IMR-90 (cell line): ENCODE results near the gene GUCY2C. TPM values are rescaled to one million over a fixed set of nuclear protein-coding genes. Genes with fewer than 3 reads are reported as not detected.

ENCODE experiments used
- ATAC-seq: fragments of 200-7000 bp; cut with Tn5 transposase; 2 replicates; pipeline ENCODE4 v1.9.1; 2020; ENCODE audit warnings: low read depth, mild to moderate bottlenecking, moderate library complexity
- BruUV-seq: library from RNA; stranded (reverse); fragments of 400-500 nt; replicated peaks from 2 replicates; lab custom pipeline; 2021; lab: Mats Ljungman, UMichigan
- CTCF ChIA-PET: fragments of 300-600 bp; formaldehyde crosslinking; extraction: SDS; loops from one replicate; lab custom pipeline; 2021; ENCODE audit warnings: antibody characterized with exemption; lab: Yijun Ruan, JAX
- POLR2A ChIA-PET: fragments of 300-600 bp; sonication (Branson Sonifier 250); formaldehyde crosslinking; loops from one replicate; lab custom pipeline; 2022; ENCODE audit warnings: antibody characterized with exemption; ENCODE audit not compliant: unreplicated experiment; lab: Charles Lee
- DNase-seq: peaks from one replicate; pipeline ENCODE4 v3.0.0; 2013
- H2AFZ ChIP-seq: replicated peaks from 2 replicates; pipeline ENCODE3; 2013; ENCODE audit warnings: low read length, mild to moderate bottlenecking; ENCODE audit not compliant: poor library complexity
- H2AK5ac ChIP-seq: 2 replicates; pipeline ENCODE4 v1.6.1; 2013; ENCODE audit warnings: low read depth, low read length, inconsistent platforms
- H2AK9ac ChIP-seq: replicated peaks from 2 replicates; pipeline ENCODE3; 2013; ENCODE audit warnings: mild to moderate bottlenecking, low read depth, low read length, moderate library complexity; ENCODE audit not compliant: poor library complexity
- H2BK120ac ChIP-seq: 2 replicates; pipeline ENCODE4 v1.6.1; 2013; ENCODE audit warnings: low read depth, low read length, inconsistent platforms
- H2BK15ac ChIP-seq: 3 replicates; pipeline ENCODE4 v1.6.1; 2013; ENCODE audit warnings: low read depth, low read length, inconsistent platforms
- H2BK20ac ChIP-seq: 2 replicates; pipeline ENCODE4 v1.6.1; 2013; ENCODE audit warnings: low read depth, mild to moderate bottlenecking, inconsistent platforms, low read length, moderate library complexity
- H2BK5ac ChIP-seq: 2 replicates; pipeline ENCODE4 v1.6.1; 2013; ENCODE audit warnings: mild to moderate bottlenecking, low read depth, low read length, inconsistent platforms; ENCODE audit not compliant: poor library complexity, severe bottlenecking
- H3K14ac ChIP-seq: replicated peaks from 2 replicates; pipeline ENCODE4 v1.6.1; 2013; ENCODE audit warnings: low read depth, low read length, inconsistent platforms
- H3K18ac ChIP-seq: 2 replicates; pipeline ENCODE4 v1.6.1; 2013; ENCODE audit warnings: low read depth, low read length, control low read depth
- H3K23ac ChIP-seq: 2 replicates; pipeline ENCODE4 v1.6.1; 2013; ENCODE audit warnings: low read depth, low read length, inconsistent platforms
- H3K27ac ChIP-seq: 2 replicates; pipeline ENCODE4 v1.5.1; 2013; ENCODE audit warnings: mild to moderate bottlenecking, control low read depth, low read length; ENCODE audit not compliant: insufficient read depth
- H3K27me3 ChIP-seq: 2 replicates; pipeline ENCODE4 v1.6.1; 2013; ENCODE audit warnings: low read length; ENCODE audit not compliant: control insufficient read depth, insufficient read depth
- H3K36me3 ChIP-seq: 2 replicates; pipeline ENCODE4 v1.6.1; 2013; ENCODE audit warnings: low read length, mixed read lengths; ENCODE audit not compliant: control insufficient read depth, insufficient read depth
- H3K4ac ChIP-seq: 2 replicates; pipeline ENCODE4 v1.6.1; 2013; ENCODE audit warnings: low read depth, low read length, inconsistent platforms
- H3K4me1 ChIP-seq: 2 replicates; pipeline ENCODE4 v1.6.1; 2013; ENCODE audit warnings: low read length, mixed read lengths; ENCODE audit not compliant: control insufficient read depth, insufficient read depth
- H3K4me2 ChIP-seq: 2 replicates; pipeline ENCODE4 v1.6.1; 2013; ENCODE audit warnings: low read depth, mild to moderate bottlenecking, control low read depth, low read length, moderate library complexity
- H3K4me3 ChIP-seq: 2 replicates; pipeline ENCODE4 v1.5.1; 2013; ENCODE audit warnings: low read depth, mild to moderate bottlenecking, control low read depth, low read length, moderate library complexity; ENCODE audit not compliant: insufficient read depth
- H3K56ac ChIP-seq: 2 replicates; pipeline ENCODE4 v1.6.1; 2013; ENCODE audit warnings: low read length, inconsistent platforms; ENCODE audit not compliant: insufficient read depth; ENCODE audit errors: extremely low read depth
- H3K79me1 ChIP-seq, 2 experiments: 2 replicates each; pipeline ENCODE4 v1.6.1; 2013; ENCODE audit warnings: low read length in 2 of 2, inconsistent platforms in 1 of 2, low read depth in 1 of 2
- H3K9ac ChIP-seq: 2 replicates; pipeline ENCODE4 v1.6.1; 2013; ENCODE audit warnings: low read depth, low read length, control low read depth
- H3K9me1 ChIP-seq: 2 replicates; pipeline ENCODE4 v1.6.1; 2013; ENCODE audit warnings: low read length, inconsistent platforms; ENCODE audit not compliant: insufficient read depth
- H3K9me3 ChIP-seq: 2 replicates; pipeline ENCODE4 v1.6.1; 2013; ENCODE audit warnings: low read length; ENCODE audit not compliant: control insufficient read depth, insufficient read depth
- H4K20me1 ChIP-seq: 2 replicates; pipeline ENCODE4 v1.6.1; 2013; ENCODE audit warnings: low read length, inconsistent platforms; ENCODE audit not compliant: insufficient read depth
- H4K5ac ChIP-seq: 2 replicates; pipeline ENCODE4 v1.6.1; 2013; ENCODE audit warnings: mild to moderate bottlenecking, low read depth, low read length, control low read depth
- H4K8ac ChIP-seq, 2 experiments: 2 replicates each; pipeline ENCODE4 v1.6.1; 2013; ENCODE audit warnings: low read depth in 2 of 2, low read length in 2 of 2, control low read depth in 1 of 2, inconsistent platforms in 1 of 2
- H4K91ac ChIP-seq: 2 replicates; pipeline ENCODE4 v1.6.1; 2013; ENCODE audit warnings: low read depth, low read length, inconsistent platforms; ENCODE audit not compliant: insufficient read depth
- MXI1 ChIP-seq: IDR thresholded peaks from 2 replicates; pipeline ENCODE4 v1.6.1; 2012; ENCODE audit warnings: low read depth, mild to moderate bottlenecking, low read length, moderate library complexity, borderline replicate concordance
- POLR2A ChIP-seq: IDR thresholded peaks from 2 replicates; pipeline ENCODE4 v1.6.1; 2012; ENCODE audit warnings: mild to moderate bottlenecking, low read depth, low read length
- RFX5 ChIP-seq: IDR thresholded peaks from 2 replicates; pipeline ENCODE4 v1.8.0; 2012; ENCODE audit warnings: low read depth, mild to moderate bottlenecking, low read length, moderate library complexity
- USF2 ChIP-seq: fragments of 150-350 bp; IDR thresholded peaks from 2 replicates; pipeline ENCODE4 v1.6.1; 2017; ENCODE audit warnings: mild to moderate bottlenecking, antibody characterized with exemption, low read length, low read depth
- whole genome bisulfite sequencing, 2 experiments: methylation state at CpG; one replicate each; pipeline versions ENCODE4 v1.1.5 to v1.1.7; 2013; ENCODE audit warnings: missing lambda C conversion rate in 2 of 2; ENCODE audit not compliant: insufficient read length in 1 of 2; ENCODE audit errors: extremely low coverage in 2 of 2; 5-methylcytosine and 5-hydroxymethylcytosine counted together
- dilution Hi-C: fragments of 300-500 bp; cut with HindIII; formaldehyde crosslinking; loops from one replicate; pipeline ENCODE4 v1.14.3; 2018; ENCODE audit warnings: low sequenced_read_pairs; ENCODE audit not compliant: unreplicated experiment
- in situ Hi-C: fragments of 300-500 bp; cut with MboI; formaldehyde crosslinking; loops from 3 replicates; pipeline ENCODE4 v1.14.3; 2019; ENCODE audit warnings: low sequenced_read_pairs, inconsistent platforms, mixed read lengths
- intact Hi-C: fragments of 100-400 bp; cut with micrococcal nuclease; formaldehyde crosslinking; loops from 2 replicates; pipeline ENCODE4 v1.10.0; 2022
- polyA plus RNA-seq, 3 experiments: library from polyadenylated mRNA; depleted of rRNA; stranded (reverse); fragments of >200 nt; gene quantifications; 2 replicates each; pipeline ENCODE4 v1.2.3, GENCODE V29; 2012; ENCODE audit warnings: low replicate concordance in 1 of 3
- total RNA-seq: library from RNA; depleted of rRNA; stranded (reverse); fragments of >200 nt; gene quantifications from 2 replicates; pipeline ENCODE4 v1.2.3, GENCODE V29; 2012

GUCY2C gene
- total and polyA plus RNA-seq, 2 of the 4 experiments (the other 2 are of a cell fraction) = not detected

GRCh38 chr12:14678547-14679150, 17.8 kb downstream of the GUCY2C start:
- H4K5ac ChIP-seq = no peak overlapping the region
- TF ChIP-seq RFX5 = no peak
- no peak for TF ChIP-seq POLR2A
- TF ChIP-seq USF2 = no peak
- TF ChIP-seq MXI1 = no peak
- H3K4me3 ChIP-seq = no peak overlapping the region
- H2BK120ac ChIP-seq = no peak overlapping the region
- no peak overlapping the region for H2AK9ac ChIP-seq
- no peak overlapping the region for H2AK5ac ChIP-seq
- no peak overlapping the region for H2BK15ac ChIP-seq
- no peak overlapping the region for H4K91ac ChIP-seq
- no peak overlapping the region for H3K14ac ChIP-seq
- H3K18ac ChIP-seq = no peak overlapping the region
- no peak overlapping the region for H2BK5ac ChIP-seq
- no CpG with 5 or more reads among the region's 6 CpGs for WGBS, 2 experiments
- ChIA-PET CTCF (no interaction called here), POLR2A (no interaction called here)
- no peak overlapping the region for H2BK20ac ChIP-seq
- H3K9me3 ChIP-seq = no peaks in the 10 kb centered on the region
- BruUV-seq = no TSS peak
- H4K20me1 ChIP-seq = no peaks in the 10 kb centered on the region
- ATAC-seq (no peak), DNase-seq (no peak)
- H3K4me2 ChIP-seq = no peak overlapping the region
- H3K27me3 ChIP-seq = no peaks in the 10 kb centered on the region
- H3K36me3 ChIP-seq = no peaks in the 10 kb centered on the region
- H3K4ac ChIP-seq = no peak overlapping the region
- H2AFZ ChIP-seq = no peak overlapping the region
- dilution Hi-C loops (no loop called here), intact Hi-C loops (no loop called here), in situ Hi-C loops (no loop called here)
- no peak overlapping the region for H3K9ac ChIP-seq
- no peaks in the 10 kb centered on the region for H3K4me1 ChIP-seq
- H4K8ac ChIP-seq = no peak overlapping the region
- no peak overlapping the region for H3K27ac ChIP-seq
- no peak overlapping the region for H3K56ac ChIP-seq
- no peaks in the 10 kb centered on the region for H3K79me1 ChIP-seq
- H3K23ac ChIP-seq = no peak overlapping the region
- H3K9me1 ChIP-seq = no peaks in the 10 kb centered on the region
